GM21528 (cell line): ENCODE data around the gene ROBO3.
A peak's percentile ranks its signal among the peaks of the same experiment; 100 is the strongest.

Experiments
- ATAC-seq: cut with Tn5 transposase; IDR thresholded peaks from one replicate; pipeline ENCODE4 v1.9.1; 2021; ENCODE audit warnings: mild to moderate bottlenecking, moderate library complexity; ENCODE audit not compliant: unreplicated experiment, low FRiP score

ROBO3 gene

GRCh38 chr11:124865181-124865901, at the start of gene ROBO3:
ROBO3 (plus strand) TSS chr11:124865432; CDS start chr11:124865578, 146 bp downstream.
- no peak for ATAC-seq

GRCh38 chr11:124817036-124817435, 48.2 kb upstream of the ROBO3 start:
- no peak for ATAC-seq

DNA sequence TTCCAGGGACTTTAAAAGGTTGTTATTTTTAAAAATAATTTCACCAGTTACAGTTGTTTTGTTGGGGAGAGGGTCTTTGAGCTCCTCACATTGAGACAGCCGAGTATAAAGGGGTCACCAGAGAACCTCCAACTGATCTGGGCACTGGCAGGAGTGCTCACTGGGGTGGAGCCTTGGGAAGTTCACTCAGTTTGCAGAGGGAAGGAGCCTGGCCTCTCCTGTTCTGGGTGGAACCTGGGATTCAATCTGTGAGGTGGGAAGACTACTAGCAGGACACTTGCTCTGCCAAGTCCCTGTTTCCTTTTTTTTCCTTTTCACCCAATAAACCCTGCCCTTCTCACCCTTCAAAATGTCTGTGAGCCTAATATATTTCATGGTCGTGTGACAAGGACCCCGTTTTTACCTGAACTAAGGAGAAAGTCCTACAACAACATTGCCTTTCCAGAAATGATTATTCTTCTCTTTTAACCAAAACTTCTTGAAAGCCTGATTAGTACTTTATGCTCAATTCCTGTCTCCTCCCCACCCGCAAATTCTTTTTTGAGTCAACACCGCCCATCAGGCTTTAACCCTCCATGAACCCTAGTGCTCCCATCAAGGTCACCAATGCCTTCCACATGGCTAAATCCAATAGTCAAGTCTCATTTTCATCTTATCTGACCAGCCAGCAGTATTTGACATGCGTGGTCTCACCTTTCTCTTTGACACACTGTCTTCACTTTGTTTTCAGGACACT, 43.1 kb upstream of the ROBO3 start:
- no peak for ATAC-seq

DNA sequence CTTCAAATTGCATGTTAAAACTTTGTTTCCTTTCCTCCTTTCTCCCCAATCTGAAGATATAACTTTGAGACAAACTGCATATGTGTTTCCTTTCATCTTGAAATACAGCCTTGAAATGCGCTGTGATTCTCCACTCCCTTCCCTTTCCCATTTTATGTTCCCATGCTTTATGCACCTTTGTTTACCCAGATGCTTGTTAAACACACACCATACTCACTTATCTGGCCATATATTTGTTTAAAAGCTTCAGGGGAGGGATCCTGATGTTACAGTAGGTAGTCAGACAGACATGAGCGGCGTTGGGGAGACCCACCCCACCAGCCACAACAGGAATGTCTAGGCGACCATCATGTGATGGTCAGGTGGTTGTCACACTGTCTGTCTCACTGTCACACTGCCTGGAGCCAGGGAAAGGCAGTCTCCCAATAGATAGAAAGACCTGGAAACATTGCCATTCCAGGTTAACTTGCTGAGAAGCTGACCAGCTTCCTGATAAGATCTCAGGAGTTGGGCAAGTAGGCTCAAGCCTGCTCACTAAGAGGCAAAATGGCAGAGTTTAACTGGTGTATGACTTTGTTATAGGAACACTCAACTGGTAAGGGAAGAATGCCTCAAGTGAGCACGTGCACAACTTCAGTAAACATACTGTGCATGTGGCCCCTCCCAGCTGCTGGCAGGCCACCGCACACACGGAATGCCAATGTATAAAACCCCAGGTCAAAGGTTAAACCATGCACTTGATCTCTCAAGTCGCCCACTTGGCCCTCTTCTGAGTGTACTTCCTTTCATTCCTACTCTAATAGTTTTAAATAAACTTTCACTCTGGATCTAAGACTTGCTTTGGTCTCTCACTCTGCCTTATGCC, 41.5 kb upstream of the ROBO3 start:
- no peak for ATAC-seq

- ATAC-seq = no peak
Measured at GRCh38 chr11:124825876-124826275, 39.4 kb upstream of the ROBO3 start.

GRCh38 chr11:124829986-124830385, 35.2 kb upstream of the ROBO3 start:
- no peak for ATAC-seq

DNA sequence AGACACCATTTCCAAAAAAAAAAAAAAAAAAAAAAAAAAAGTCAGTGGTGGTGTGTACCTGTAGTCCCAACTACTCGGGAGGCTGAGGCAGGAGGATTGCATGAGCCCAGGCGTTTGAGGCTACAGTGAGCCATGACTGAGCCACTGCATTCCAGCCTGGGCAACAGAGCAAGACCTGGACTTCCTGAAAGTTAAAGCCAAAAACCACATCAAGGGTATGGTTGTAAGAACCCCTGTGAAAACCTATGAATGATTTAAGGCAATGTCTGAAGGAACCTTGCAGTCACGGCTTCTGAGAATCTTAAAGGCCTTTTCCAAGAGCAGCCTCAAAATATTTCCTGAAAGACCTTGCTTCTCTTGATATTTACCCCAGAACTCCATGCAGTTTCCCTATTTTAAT, 34.5 kb upstream of the ROBO3 start:
- no peak for ATAC-seq

- ATAC-seq = no peak
Measured at GRCh38 chr11:124831897-124832296, 33.3 kb upstream of the ROBO3 start.

DNA sequence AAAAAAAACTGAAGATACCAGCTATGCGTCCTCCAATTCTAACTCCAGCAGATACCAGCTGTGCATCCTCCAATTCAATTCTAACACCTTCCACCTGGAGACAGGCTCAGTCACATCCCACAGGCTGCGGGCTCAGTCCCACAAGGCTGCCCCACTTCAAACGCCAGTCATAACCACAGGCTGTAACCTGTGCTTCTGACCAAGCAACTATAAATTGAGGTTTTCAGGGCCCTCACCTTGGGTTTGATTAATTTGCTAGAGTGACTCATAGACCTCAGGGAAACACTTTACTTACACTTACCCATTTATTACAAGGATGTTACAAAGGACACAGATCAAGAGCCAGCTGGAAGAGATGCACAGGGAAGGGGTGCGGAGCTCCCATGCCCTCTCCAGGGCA, 32.7 kb upstream of the ROBO3 start:
- no peak for ATAC-seq

DNA sequence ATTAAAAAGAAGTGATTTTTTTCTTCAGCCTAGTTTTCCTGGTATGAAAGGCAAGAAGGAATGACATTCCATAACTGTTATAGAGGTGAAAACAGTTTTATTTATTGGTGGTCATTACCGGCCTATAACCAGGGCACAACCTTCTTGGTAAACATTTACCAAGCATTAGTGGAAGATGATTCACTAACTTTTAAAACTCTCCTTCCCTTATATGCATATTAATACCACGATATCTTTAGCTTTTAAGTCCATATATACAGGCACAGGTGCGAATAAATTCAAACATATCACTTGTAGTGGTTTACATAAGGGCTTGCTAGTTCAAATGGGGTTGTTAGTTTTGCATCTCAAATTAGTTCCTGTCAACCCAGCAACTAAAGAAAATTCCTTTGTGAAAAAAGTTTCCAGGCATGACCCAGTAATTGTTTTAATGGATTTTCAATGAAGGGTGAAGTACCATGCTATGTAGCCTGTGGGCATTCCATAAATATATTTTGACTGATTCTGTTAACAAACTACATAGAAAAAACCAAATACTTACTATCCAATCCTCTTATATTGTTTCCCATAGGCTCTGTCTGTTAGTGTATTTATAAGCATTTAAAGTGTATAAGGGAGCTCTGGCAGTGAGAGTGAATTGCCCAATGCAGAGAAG, 30.6 kb upstream of the ROBO3 start:
- no peak for ATAC-seq

- ATAC-seq = no peak
Measured at GRCh38 chr11:124835918-124836317, 29.3 kb upstream of the ROBO3 start.

- ATAC-seq = peak; percentile 46
Measured at GRCh38 chr11:124837491-124837856, 27.8 kb upstream of the ROBO3 start.

GRCh38 chr11:124838805-124839127, 26.5 kb upstream of the ROBO3 start:
- no peak for ATAC-seq

DNA sequence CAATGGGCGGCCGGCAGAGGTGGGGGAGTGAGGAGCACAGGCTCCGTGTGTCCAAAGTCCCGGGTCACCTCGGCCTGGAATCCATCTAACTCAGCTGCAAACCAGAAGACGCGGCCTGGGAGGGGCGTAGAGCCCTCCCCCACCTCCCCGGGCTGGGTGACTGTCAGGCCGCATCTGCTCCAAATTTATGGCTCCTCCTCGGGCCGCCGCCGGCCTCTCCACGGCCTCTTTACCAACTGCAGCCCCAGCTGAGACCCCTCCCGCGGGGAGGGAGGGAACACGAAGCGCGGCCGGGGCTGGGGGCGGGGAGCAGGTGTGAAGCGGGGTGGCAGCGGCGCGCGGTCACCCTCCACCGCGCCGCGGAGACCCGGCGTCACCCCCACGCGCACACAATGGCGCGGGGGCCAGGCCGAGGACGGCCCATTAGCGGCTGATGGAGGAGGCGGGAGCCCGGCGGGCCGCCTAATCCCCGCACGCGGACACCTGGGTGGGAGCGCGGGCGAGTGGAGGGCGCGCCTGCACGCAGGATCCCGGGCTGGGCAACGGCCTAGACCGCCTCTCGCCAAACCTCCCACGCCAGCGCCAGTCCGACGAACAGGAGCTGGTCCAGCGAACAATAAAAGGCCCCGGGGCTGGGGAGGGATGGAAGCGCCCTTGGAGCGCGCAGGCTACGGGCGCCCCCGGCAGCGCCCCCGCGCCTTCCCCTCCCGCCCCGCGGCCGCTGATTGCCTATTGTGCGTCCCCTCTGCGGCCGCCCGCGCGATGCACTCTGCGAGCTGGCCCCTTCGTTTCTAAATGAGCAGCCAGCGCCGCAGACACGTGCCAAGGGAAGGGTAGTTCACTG, 25.9 kb upstream of the ROBO3 start:
- ATAC-seq = no peak

DNA sequence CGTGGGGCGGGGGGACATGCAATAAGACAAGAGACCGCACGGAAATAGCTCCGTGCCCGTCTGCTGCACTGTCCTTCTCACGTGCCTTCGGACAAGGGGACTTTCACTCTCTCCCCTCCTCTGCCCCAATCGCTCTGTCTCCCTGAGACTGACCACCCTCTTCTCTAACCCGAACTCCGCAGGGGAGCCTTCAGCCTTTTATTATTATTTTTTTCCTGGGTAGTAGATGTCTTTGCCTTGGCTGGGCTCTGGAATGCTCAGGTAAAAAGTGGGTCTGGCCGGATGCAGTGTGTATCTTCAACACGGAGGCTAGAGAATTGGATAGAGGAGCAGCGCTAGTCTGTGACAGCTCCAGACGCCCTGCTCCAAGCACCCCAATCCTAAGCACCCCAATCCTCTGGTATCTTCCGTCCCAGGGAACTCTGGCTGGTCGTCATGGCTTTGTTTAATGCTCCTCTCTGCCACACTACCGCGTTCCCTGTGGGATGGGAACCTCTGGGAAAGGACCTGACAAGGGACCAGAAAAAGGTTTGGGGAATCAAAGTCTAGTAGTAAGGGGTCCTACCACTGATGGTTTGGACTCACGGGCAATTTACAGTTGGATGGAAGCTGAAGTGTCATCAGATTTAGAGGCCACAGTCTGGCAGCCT, 25.1 kb upstream of the ROBO3 start:
- ATAC-seq = no peak

- ATAC-seq = no peak
Measured at GRCh38 chr11:124840666-124841065, 24.6 kb upstream of the ROBO3 start.

DNA sequence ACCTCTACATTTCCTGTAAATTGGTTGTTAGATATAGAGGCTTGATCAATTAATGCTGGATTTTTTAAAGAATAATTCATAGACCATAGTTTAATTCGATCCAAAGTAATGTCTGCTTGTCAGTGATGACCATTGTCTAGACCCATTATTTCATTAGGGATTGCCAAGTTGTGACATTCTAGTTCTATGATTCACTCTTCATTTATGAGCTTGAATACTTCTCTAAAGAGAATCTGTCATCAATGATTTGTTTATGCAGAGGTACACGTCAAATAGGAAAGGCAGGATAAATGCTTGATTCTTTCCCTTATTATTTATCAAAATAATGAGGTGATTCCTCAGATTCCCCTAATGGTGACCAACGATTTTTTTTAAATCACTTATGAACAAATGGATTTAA, 24.0 kb upstream of the ROBO3 start:
- ATAC-seq = no peak

DNA sequence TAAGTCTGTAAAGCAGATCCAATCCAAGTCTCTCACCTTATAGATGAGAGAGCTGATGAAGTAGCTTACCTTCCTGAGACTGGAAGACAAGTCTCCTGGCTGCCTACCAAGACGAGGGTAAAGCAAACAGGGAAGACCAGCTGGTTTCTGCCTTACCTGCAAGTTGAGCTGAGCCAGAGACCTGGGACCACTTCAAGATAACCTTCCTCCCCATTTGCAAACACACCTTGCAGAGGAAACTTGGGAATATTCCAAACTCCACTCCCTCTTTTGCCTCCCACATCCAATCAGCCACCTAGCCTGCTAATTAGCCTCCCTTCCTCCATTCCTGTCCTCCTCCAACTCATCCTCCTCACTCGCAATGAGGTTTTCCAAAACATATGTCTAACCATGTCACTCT, 23.4 kb upstream of the ROBO3 start:
- ATAC-seq = no peak

DNA sequence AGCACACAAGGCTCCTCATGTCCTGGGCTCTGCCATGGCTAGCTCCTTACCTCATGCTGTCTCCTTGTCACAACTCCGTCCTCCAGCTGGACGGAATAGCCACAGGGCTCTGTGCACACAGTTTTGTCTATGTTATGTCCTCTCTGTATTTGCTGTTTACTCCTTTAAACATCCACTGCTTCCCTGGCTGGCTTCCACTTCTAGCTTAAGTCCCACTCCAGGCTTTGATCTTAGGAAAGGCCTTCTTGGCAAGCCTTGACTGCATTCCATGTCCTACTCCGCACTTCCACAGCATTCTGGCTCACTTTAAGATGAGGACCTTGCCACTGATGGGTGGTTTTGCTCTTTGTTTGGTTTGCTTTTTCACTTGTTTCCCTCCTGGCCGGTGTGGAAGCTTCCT, 22.9 kb upstream of the ROBO3 start:
- no peak for ATAC-seq

DNA sequence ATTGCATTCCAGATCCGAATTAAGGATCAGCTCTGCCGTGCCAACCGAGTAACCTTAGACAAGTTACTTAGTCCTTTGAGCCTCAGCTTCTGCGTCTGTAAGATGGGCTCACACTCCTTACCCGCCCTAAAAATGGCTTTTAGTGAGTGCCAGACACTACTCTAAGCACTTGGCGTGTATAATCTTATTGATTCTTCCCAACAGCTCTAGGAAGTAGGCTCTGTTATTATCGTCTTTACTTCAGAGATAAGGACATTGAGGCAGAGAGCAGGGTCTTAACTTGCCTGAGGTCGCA, 21.7 kb upstream of the ROBO3 start:
- no peak for ATAC-seq
